GM21526 (cell line): ENCODE data around the gene CTTN.
"Not testable (repeated sequence)": the region's sequence is repeated elsewhere in the genome, so short reads cannot be mapped to it uniquely, and the experiment has no call there.

Experiments
- ATAC-seq: cut with Tn5 transposase; IDR thresholded peaks from one replicate; pipeline ENCODE4 v1.9.1; 2021; ENCODE audit warnings: moderate library complexity; ENCODE audit not compliant: unreplicated experiment, low FRiP score

The CTTN gene

GRCh38 chr11:70407814-70408213 lies 9.5 kb downstream of the CTTN start:
- ATAC-seq = no peak

GRCh38 chr11:70408326-70408725 lies 10.0 kb downstream of the CTTN start:
- not testable (repeated sequence) for ATAC-seq

- ATAC-seq = no peak
These were observed 11.1 kb downstream of the CTTN start for GRCh38 chr11:70409437-70409836.

GRCh38 chr11:70409871-70410270 lies 11.5 kb downstream of the CTTN start:
- ATAC-seq = no peak

- ATAC-seq = no peak
These were observed 12.2 kb downstream of the CTTN start for GRCh38 chr11:70410276-70411205.

GRCh38 chr11:70411713-70412452 lies 13.6 kb downstream of the CTTN start:
- no peak for ATAC-seq

- ATAC-seq = no peak
These were observed 14.8 kb downstream of the CTTN start for GRCh38 chr11:70413151-70413550.

GRCh38 chr11:70414341-70415100 lies 16.2 kb downstream of the CTTN start:
- no peak for ATAC-seq

GRCh38 chr11:70415191-70415590 lies 16.9 kb downstream of the CTTN start:
- ATAC-seq = no peak

- ATAC-seq = no peak
These were observed 17.5 kb downstream of the CTTN start for GRCh38 chr11:70415642-70416395.

- no peak for ATAC-seq
These were observed 18.6 kb downstream of the CTTN start for GRCh38 chr11:70416881-70417280.

GRCh38 chr11:70418130-70418529 lies 19.8 kb downstream of the CTTN start:
- no peak for ATAC-seq

- ATAC-seq = no peak
These were observed 21.1 kb downstream of the CTTN start for GRCh38 chr11:70419307-70420007.

- ATAC-seq = no peak
These were observed 21.7 kb downstream of the CTTN start for GRCh38 chr11:70420008-70420464.

- no peak for ATAC-seq
These were observed 22.2 kb downstream of the CTTN start for GRCh38 chr11:70420496-70420895.

GRCh38 chr11:70421123-70421522 lies 22.8 kb downstream of the CTTN start:
- ATAC-seq = no peak

GRCh38 chr11:70422692-70423522 lies 24.6 kb downstream of the CTTN start:
- ATAC-seq = no peak
